K562 (cell line): ENCODE data around the gene SELENOM. TPM values are rescaled to one million over a fixed set of nuclear protein-coding genes. Genes with fewer than 3 reads are reported as not detected.

ENCODE experiments used
- ATAC-seq: fragments of 200-7000 bp; cut with Tn5 transposase; 3 replicates; pipeline ENCODE4 v1.9.1; 2020; ENCODE audit warnings: moderate library complexity
- BruUV-seq: library from RNA; stranded (reverse); fragments of 400-500 nt; replicated peaks from 2 replicates; lab custom pipeline; 2021; lab: Mats Ljungman, UMichigan
- CTCF ChIA-PET: fragments of 300-600 bp; formaldehyde crosslinking; extraction: SDS; loops from one replicate; lab custom pipeline; 2021; ENCODE audit warnings: low intra/inter-chr PET ratio; lab: Yijun Ruan, JAX
- POLR2A ChIA-PET: fragments of 300-600, 350-650 bp; sonication (Branson Sonifier 250); formaldehyde crosslinking; extraction: SDS; loops from one replicate; lab custom pipeline; 2021; ENCODE audit warnings: antibody characterized with exemption, inconsistent platforms; lab: Yijun Ruan, JAX
- DNase-seq, 4 experiments: peaks; one replicate each; pipeline versions ENCODE4 v3.0.0 to v3.0.0-alpha.2; 2011 to 2018; ENCODE audit warnings: low spot score in 3 of 4, mixed read lengths in 3 of 4; ENCODE audit errors: extremely low read depth in 1 of 4
- FAIRE-seq: peaks from 2 replicates; lab custom pipeline; 2011; peaks lifted over from hg19 to GRCh38; lab: Jason Lieb, UNC
- H2AFZ ChIP-seq: 2 replicates; pipeline ENCODE4 v1.6.0; 2011; ENCODE audit warnings: low read depth, low read length, control low read depth, inconsistent platforms
- H3K27ac ChIP-seq: fragments of 200-600 bp; 3 replicates; pipeline ENCODE4 v1.8.0; 2011; ENCODE audit warnings: low read depth, mild to moderate bottlenecking, control low read depth, inconsistent platforms, low read length, moderate library complexity, mixed read lengths; ENCODE audit errors: extremely low read depth
- H3K27me3 ChIP-seq, 2 experiments: fragments of 300-600 bp in 1 of 2; 2 replicates in 1 of 2; 3 replicates in 1 of 2; pipeline versions ENCODE4 v1.6.0 to v1.8.0; 2011; ENCODE audit warnings: inconsistent platforms in 2 of 2, low read length in 2 of 2, mild to moderate bottlenecking in 1 of 2, mixed read lengths in 1 of 2, moderate library complexity in 1 of 2; ENCODE audit not compliant: control insufficient read depth in 2 of 2, insufficient read depth in 2 of 2
- H3K36me3 ChIP-seq: fragments of 300-600 bp; 3 replicates; pipeline ENCODE4 v1.8.0; 2011; ENCODE audit warnings: mild to moderate bottlenecking, low read length, inconsistent platforms; ENCODE audit not compliant: control insufficient read depth, insufficient read depth
- H3K4me1 ChIP-seq, 2 experiments: fragments of 200-600 bp in 1 of 2; replicated peaks in 1 of 2; 2 replicates in 1 of 2; 3 replicates in 1 of 2; pipeline versions ENCODE4 v1.5.1 to v1.8.0; 2011; ENCODE audit warnings: inconsistent platforms in 2 of 2, low read length in 2 of 2, mild to moderate bottlenecking in 1 of 2, mixed read lengths in 1 of 2, moderate library complexity in 1 of 2; ENCODE audit not compliant: control insufficient read depth in 2 of 2, insufficient read depth in 2 of 2
- H3K4me2 ChIP-seq: 2 replicates; pipeline ENCODE4 v1.6.1; 2011; ENCODE audit warnings: low read length, control low read depth, inconsistent platforms, mixed read lengths; ENCODE audit not compliant: insufficient read depth
- H3K4me3 ChIP-seq: fragments of 200-600 bp; sonication (generic), shearing (Covaris generic); 2 replicates; pipeline ENCODE4 v1.5.1; 2016; ENCODE audit warnings: control low read depth, inconsistent platforms
- H3K79me2 ChIP-seq: fragments of 200-600 bp; 3 replicates; pipeline ENCODE4 v1.8.0; 2011; ENCODE audit warnings: low read length, inconsistent platforms; ENCODE audit not compliant: control insufficient read depth, insufficient read depth
- H3K9ac ChIP-seq, 2 experiments: 2 replicates each; pipeline versions ENCODE4 v1.6.0 to v1.6.1; 2011; ENCODE audit warnings: low read depth in 2 of 2, low read length in 2 of 2, control low read depth in 1 of 2, inconsistent platforms in 1 of 2, mild to moderate bottlenecking in 1 of 2, mixed read lengths in 1 of 2; ENCODE audit not compliant: insufficient read depth in 1 of 2
- H3K9me1 ChIP-seq: one replicate; pipeline ENCODE4 v1.6.0; 2011; ENCODE audit warnings: inconsistent platforms, mild to moderate bottlenecking, low read length, moderate library complexity; ENCODE audit not compliant: control insufficient read depth, insufficient read depth
- H3K9me3 ChIP-seq: replicated peaks from 2 replicates; pipeline ENCODE4 v1.5.1; 2011; ENCODE audit warnings: low read depth, low read length, inconsistent platforms; ENCODE audit not compliant: control insufficient read depth, insufficient read depth
- H4K20me1 ChIP-seq: replicated peaks from 2 replicates; pipeline ENCODE4 v1.6.1; 2011; ENCODE audit warnings: low read length, inconsistent platforms, mixed read lengths; ENCODE audit not compliant: control insufficient read depth, insufficient read depth
- ARID3A ChIP-seq: IDR thresholded peaks from 2 replicates; pipeline ENCODE4 v1.6.1; 2012; ENCODE audit warnings: low read depth, low read length, improper control_type of control experiment, borderline replicate concordance
- BCLAF1 ChIP-seq, 2 experiments: fragments of 450-650 bp in 1 of 2; IDR thresholded peaks; 2 replicates each; pipeline ENCODE4 v1.6.1; 2011 to 2017; ENCODE audit warnings: low read depth in 2 of 2, antibody characterized with exemption in 1 of 2, borderline replicate concordance in 1 of 2, low read length in 1 of 2, mild to moderate bottlenecking in 1 of 2, mixed read lengths in 1 of 2; ENCODE audit not compliant: control insufficient read depth in 1 of 2
- FOXA1 ChIP-seq: fragments of 450-650 bp; IDR thresholded peaks from 2 replicates; pipeline ENCODE4 v1.6.1; 2016; ENCODE audit warnings: mild to moderate bottlenecking, borderline replicate concordance
- MLX ChIP-seq, 2 experiments: fragments of 450-650 bp in 1 of 2; sonication (generic) in 1 of 2; formaldehyde crosslinking; conservative IDR thresholded peaks; 2 replicates each; pipeline versions ENCODE4 v1.4.0 to v1.8.1; 2020 to 2022; ENCODE audit warnings: mild to moderate bottlenecking in 1 of 2, missing genetic modification reagents in 1 of 2
- NEUROD1 ChIP-seq: fragments of 150-350 bp; IDR thresholded peaks from 2 replicates; pipeline ENCODE4 v1.6.1; 2014; ENCODE audit warnings: borderline replicate concordance, low read length, low read depth; ENCODE audit not compliant: partially characterized antibody
- SMAD3 ChIP-seq: fragments of 450-650 bp; formaldehyde crosslinking; conservative IDR thresholded peaks from 2 replicates; pipeline ENCODE4 v1.4.0; 2020; ENCODE audit warnings: mild to moderate bottlenecking
- SNIP1 ChIP-seq: fragments of 450-650 bp; IDR thresholded peaks from 2 replicates; pipeline ENCODE4 v1.7.1; 2017; ENCODE audit warnings: low read depth, mild to moderate bottlenecking
- ZNF165 ChIP-seq: fragments of 250-450 bp; sonication (Bioruptor Pico); IDR thresholded peaks from 2 replicates; pipeline ENCODE4 v1.4.0; 2020; ENCODE audit warnings: borderline replicate concordance
- ZNF197 ChIP-seq: fragments of 200-800 bp; sonication (Bioruptor generic); IDR thresholded peaks from 2 replicates; pipeline ENCODE4 v1.6.1; 2016; ENCODE audit warnings: low read depth, missing genetic modification characterization, missing compliant biosample characterization
- ZNF347 ChIP-seq: fragments of 450-650 bp; formaldehyde crosslinking; IDR thresholded peaks from 2 replicates; pipeline ENCODE4 v1.4.0; 2020; ENCODE audit warnings: low read depth, mild to moderate bottlenecking, moderate library complexity
- ZNF354B ChIP-seq: fragments of 250-450 bp; sonication (Bioruptor Pico); IDR thresholded peaks from 2 replicates; pipeline ENCODE4 v1.4.0; 2020
- ZNF639 ChIP-seq, 2 experiments: fragments of 200-800 bp in 1 of 2; sonication (Bioruptor generic) in 1 of 2; sonication (generic) in 1 of 2; formaldehyde crosslinking in 1 of 2; IDR thresholded peaks in 1 of 2; conservative IDR thresholded peaks in 1 of 2; 2 replicates each; pipeline versions ENCODE4 v1.5.0 to v1.6.1; 2016 to 2020; ENCODE audit warnings: missing compliant biosample characterization in 1 of 2, missing genetic modification characterization in 1 of 2, missing genetic modification reagents in 1 of 2
- ZNF77 ChIP-seq: fragments of 250-450 bp; sonication (Bioruptor Pico); IDR thresholded peaks from 2 replicates; pipeline ENCODE4 v1.5.0; 2020
- WGBS: fragments of 100-300 bp; shearing (Covaris generic); methylation state at CpG from one replicate; pipeline ENCODE4 v1.1.6; 2016; ENCODE audit warnings: low coverage, mixed read lengths; ENCODE audit not compliant: insufficient coverage; ENCODE audit errors: missing lambda C conversion rate; 5-methylcytosine and 5-hydroxymethylcytosine counted together
- in situ Hi-C: fragments of 300-500 bp; cut with MboI; formaldehyde crosslinking; loops from 4 replicates; pipeline ENCODE4 v1.15.0; 2018; ENCODE audit warnings: inconsistent platforms, mixed read lengths
- intact Hi-C: fragments of 100-400 bp; cut with micrococcal nuclease; formaldehyde crosslinking; loops from 2 replicates; pipeline ENCODE4 v1.14.2; 2022
- polyA plus RNA-seq, 8 experiments: library from polyadenylated mRNA; depleted of rRNA in 4 of 8; stranded (reverse) in 5 of 8; unstranded in 3 of 8; fragments of >200 nt; fragmentation: Nextera tagmentation in 2 of 8; fragmentation: Illumina TruSeq in 1 of 8; extraction: Ambion mirVana in 2 of 8; extraction: Trizol in 1 of 8; gene quantifications; 2 replicates each; pipeline versions ENCODE4 v1.2.1 to v1.2.3, GENCODE V29; 2011 to 2014; ENCODE audit warnings: inconsistent platforms in 1 of 8, missing spikeins in 1 of 8
- total RNA-seq, 7 experiments: library from RNA; depleted of rRNA in 6 of 7; stranded (reverse); fragments of >200 nt in 6 of 7; fragmentation: Illumina TruSeq in 2 of 7; extraction: Trizol in 2 of 7; gene quantifications; 2 replicates each; pipeline versions ENCODE4 v1.2.1 to v1.2.3, GENCODE V29; 2011 to 2021; ENCODE audit warnings: low replicate concordance in 1 of 7

The SELENOM gene
- total and polyA plus RNA-seq, 9 of the 15 experiments (the other 6 are each of a cell fraction or from before 2014, with no cell fraction given): 1.2 to 10.6 (median 3.7) TPM

- Histone ChIP-seq H3K4me2 (no peak overlapping the region), H3K4me3 (no peak overlapping the region)
- 88% methylated on average over 3 of the region's 3 CpGs for WGBS
- TF ChIP-seq ZNF77 (CRISPR knock-in tag) (no peak), SMAD3 (no peak), SNIP1 (no peak), MLX (CRISPR knock-in tag; conservative IDR thresholded peaks at IDR 0.05) (no peak), BCLAF1 (IDR thresholded peaks at IDR 0.05; ENCODE audit: borderline replicate concordance in 1 of 2, control insufficient read depth in 1 of 2, low read depth in 2 of 2, low read length in 1 of 2) (no peak), ZNF354B (CRISPR knock-in tag) (no peak), FOXA1 (no peak), ZNF197 (CRISPR knock-in tag) (no peak), ZNF639 (CRISPR knock-in tag; conservative IDR thresholded peaks at IDR 0.05 in 1 of 2, IDR thresholded peaks at IDR 0.05 in 1 of 2) (no peak), ZNF347 (CRISPR knock-in tag) (no peak), ZNF165 (CRISPR knock-in tag) (no peak), ARID3A (no peak), NEUROD1 (no peak)
These were observed 21.4 kb downstream of the SELENOM start for GRCh38 chr22:31085928-31086327.

More at GRCh38 chr22:31085928-31086327, 21.4 kb downstream of the SELENOM start:
- H3K9ac ChIP-seq: peak overlapping the region; percentile 92 to 98; a peak in 2 of 4 replicates
- H3K4me1 ChIP-seq: peaks cover 32 to 73% of the 10 kb centered on the region in 2 experiments
- peak overlapping the region; percentile 94; the same call in 1 of the 2 replicates for H2AFZ ChIP-seq
- no peak for ATAC-seq
- H3K9me3 ChIP-seq: no peaks in the 10 kb centered on the region
- ChIA-PET CTCF (interaction anchor here (0.7 to 4.0 kb wide), 3 partner anchors 21 to 138 kb away, joined by 3 to 21 read pairs (median 4); partner anchors contain the start of gene TUG1), POLR2A (interaction anchor here (1.9 to 2.9 kb wide), 2 partner anchors 10 to 18 kb away, joined by 12 to 18 read pairs; no protein-coding TSS in a partner anchor)
- H4K20me1 ChIP-seq: no peaks in the 10 kb centered on the region
- H3K36me3 ChIP-seq: peaks cover 20% of the 10 kb centered on the region; the same call in 2 of the 3 replicates
- no peak for DNase-seq
- no TSS peak for BruUV-seq
- no peak for FAIRE-seq
- in situ Hi-C loops: loop anchor here (5.0 to 10.0 kb wide), 2 partner anchors 134 to 321 kb away; no protein-coding TSS in a partner anchor
- no peaks in the 10 kb centered on the region for H3K27me3 ChIP-seq
- intact Hi-C loops: loop anchor here (2.0 kb wide), 2 partner anchors 117 to 137 kb away; partner anchors contain the start of genes MORC2 and TUG1
- H3K9me1 ChIP-seq: peaks cover 5% of the 10 kb centered on the region
- H3K79me2 ChIP-seq: peaks cover 22% of the 10 kb centered on the region
- peak overlapping the region; percentile 98 for H3K27ac ChIP-seq
